NCI-H2196 treated with DMSO at 0.1 percent for 48 hours (cell line): ENCODE data around the gene PDE4B.
"Not testable (repeated sequence)": the region's sequence is repeated elsewhere in the genome, so short reads cannot be mapped to it uniquely, and the experiment has no call there.

Source experiments
- DNase-seq: peaks from one replicate; lab custom pipeline; 2025; ENCODE audit not compliant: unreplicated experiment; lab: John Stamatoyannopoulos, UW

The PDE4B gene

GRCh38 chr1:65949230-65949626 lies 156.5 kb downstream of the PDE4B start:
- DNase-seq: no peak

- no peak for DNase-seq
Observed at GRCh38 chr1:65949933-65950332, 157.2 kb downstream of the PDE4B start.

GRCh38 chr1:65952696-65953095 lies 160.0 kb downstream of the PDE4B start:
- DNase-seq: no peak

- no peak for DNase-seq
Observed at GRCh38 chr1:65953170-65953569, 160.5 kb downstream of the PDE4B start.

GRCh38 chr1:65955071-65955470 lies 162.4 kb downstream of the PDE4B start:
- no peak for DNase-seq

- no peak for DNase-seq
Observed at GRCh38 chr1:65955503-65955902, 162.8 kb downstream of the PDE4B start.

GRCh38 chr1:65958561-65959350 lies 166.1 kb downstream of the PDE4B start:
- no peak for DNase-seq

GRCh38 chr1:65959896-65960567 lies 167.3 kb downstream of the PDE4B start:
- DNase-seq: no peak

- no peak for DNase-seq
Observed at GRCh38 chr1:65963156-65963888, 170.6 kb downstream of the PDE4B start.

GRCh38 chr1:65964123-65964522 lies 171.4 kb downstream of the PDE4B start:
- DNase-seq: no peak

GRCh38 chr1:65965112-65965996 lies 172.7 kb downstream of the PDE4B start:
- no peak for DNase-seq

- not testable (repeated sequence) for DNase-seq
Observed at GRCh38 chr1:65967492-65967891, 174.8 kb downstream of the PDE4B start.

GRCh38 chr1:65971547-65971946 lies 178.9 kb downstream of the PDE4B start:
- no peak for DNase-seq

- DNase-seq: no peak
Observed at GRCh38 chr1:65975708-65976107, 183.0 kb downstream of the PDE4B start.

GRCh38 chr1:65979136-65980044 lies 186.7 kb downstream of the PDE4B start:
- no peak for DNase-seq

GRCh38 chr1:65980237-65980636 lies 187.5 kb downstream of the PDE4B start:
- no peak for DNase-seq

- DNase-seq: no peak
Observed at GRCh38 chr1:65983500-65983899, 190.8 kb downstream of the PDE4B start.

- DNase-seq: no peak
Observed at GRCh38 chr1:65985393-65986066, 192.8 kb downstream of the PDE4B start.

- no peak for DNase-seq
Observed at GRCh38 chr1:65986146-65986545, 193.5 kb downstream of the PDE4B start.
